ENCODE results near the gene RNF207.
A peak's percentile ranks its signal among the peaks of the same experiment; 100 is the strongest.

RNF207 gene, protein sequence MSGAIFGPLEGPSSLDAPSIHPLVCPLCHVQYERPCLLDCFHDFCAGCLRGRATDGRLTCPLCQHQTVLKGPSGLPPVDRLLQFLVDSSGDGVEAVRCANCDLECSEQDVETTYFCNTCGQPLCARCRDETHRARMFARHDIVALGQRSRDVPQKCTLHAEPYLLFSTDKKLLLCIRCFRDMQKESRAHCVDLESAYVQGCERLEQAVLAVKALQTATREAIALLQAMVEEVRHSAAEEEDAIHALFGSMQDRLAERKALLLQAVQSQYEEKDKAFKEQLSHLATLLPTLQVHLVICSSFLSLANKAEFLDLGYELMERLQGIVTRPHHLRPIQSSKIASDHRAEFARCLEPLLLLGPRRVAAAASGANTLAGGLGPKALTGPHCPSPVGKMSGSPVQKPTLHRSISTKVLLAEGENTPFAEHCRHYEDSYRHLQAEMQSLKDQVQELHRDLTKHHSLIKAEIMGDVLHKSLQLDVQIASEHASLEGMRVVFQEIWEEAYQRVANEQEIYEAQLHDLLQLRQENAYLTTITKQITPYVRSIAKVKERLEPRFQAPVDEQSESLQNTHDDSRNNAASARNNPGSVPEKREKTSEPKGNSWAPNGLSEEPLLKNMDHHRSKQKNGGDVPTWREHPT

DNA sequence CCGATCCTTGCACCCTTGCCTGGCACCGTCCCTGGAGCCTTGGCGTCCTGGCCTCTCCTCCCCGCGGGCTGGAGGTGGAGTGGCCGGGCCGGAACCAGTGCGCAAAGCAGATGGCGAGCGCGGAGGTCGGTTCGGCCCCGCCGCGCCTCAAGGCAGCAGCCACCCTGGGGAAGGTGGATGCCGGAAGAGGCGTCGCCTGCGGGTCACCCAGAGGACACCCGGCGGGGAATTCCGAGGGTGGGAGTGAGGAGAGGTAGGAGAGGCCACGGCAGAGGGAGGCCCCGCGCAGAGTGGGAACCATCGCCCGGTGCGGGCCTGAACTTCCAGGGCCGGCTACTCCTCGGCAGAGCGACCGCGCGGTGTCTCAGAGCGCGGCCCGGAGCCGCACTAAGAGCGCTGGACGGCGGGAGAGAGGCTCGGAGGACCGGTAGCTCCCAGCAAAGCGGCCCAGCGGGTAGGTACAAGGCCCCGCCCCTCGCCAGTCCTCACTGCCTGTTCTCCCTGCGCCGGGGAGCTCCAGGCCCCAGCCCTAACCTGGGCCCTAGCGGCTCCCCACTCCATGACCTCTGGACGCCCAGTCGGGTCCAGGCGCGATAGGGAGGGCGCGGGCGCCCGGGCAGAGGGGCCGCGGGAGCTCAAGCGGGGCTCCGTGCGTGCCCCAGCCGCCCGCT lies at the start of gene RNF207:
Gene RNF207 (plus strand): TSS at position 271 of the 671 bp plus-strand sequence. CDS start 417 bp downstream, outside the sequence.
- DNase-seq = peak; percentile 49 to 69

DNA sequence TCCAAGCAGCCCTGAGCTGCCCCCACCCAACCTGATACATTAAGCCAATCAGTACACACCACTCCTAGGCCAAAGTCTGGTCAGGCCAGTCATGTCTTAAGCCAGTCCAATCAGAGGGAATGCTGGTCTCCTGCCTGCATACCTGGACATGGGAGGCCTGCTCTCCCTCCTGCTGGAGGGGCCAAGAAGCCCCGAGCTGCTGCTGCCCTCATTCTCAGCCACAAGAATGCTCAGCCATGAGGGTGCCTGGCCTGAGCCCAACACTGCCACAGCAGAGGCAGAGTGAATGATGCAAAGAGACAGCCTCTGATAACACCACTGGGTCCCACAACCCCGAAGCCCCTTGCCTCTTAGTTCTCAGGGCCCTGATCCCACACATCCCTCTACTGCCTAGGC lies 48.8 kb upstream of the RNF207 start:
- no peak for DNase-seq

DNA sequence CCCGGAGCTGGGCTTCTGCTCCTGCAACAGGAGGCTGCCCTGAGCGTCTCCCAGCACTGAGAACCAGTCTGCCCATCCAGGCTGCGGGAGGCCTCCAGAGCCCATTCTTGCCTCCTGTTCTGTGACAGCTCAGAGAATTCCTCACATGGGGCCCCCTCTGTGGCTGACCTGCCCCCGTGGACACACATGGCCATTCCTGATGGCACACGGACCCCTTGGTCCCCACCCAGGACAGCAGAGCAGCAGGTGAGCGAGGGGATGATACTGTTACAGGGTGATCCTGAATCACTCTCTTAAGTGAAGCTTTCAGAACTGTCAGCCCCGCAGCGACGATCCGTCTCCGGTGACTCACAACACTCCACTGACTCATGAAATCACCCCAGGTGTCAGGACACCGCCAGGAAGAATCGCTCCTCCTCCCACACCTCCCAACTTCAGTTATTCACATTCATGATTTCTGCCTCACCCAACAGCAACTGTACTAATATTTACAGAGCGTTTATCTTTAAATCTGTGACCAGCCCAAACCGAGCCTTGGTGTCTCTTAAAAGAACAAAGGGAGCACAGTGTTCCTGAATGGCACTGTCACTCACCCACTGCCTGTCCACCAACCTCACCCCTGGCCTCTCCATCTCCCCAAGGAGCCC lies 48.3 kb upstream of the RNF207 start:
- peak in 1 of 2 donors; percentile 15 for DNase-seq

DNA sequence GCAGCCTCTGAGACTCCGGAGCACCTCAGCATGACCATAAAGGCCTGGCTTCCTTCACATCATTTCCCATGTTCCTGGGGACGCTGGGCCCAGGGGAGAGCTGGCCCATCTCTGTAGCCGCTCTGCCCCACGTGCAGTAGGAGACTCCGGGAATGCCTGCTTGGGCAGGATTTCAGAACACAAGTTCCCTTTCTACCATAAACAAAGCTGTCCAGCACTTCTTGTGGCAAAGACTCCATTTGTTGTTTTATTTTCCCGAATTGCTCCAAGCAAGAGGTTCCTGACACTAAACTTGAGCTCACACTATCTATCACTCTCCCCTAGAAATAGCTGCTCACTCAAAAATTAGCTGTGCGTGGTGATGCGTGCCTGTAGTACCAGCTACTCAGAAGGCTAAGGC lies 47.7 kb upstream of the RNF207 start:
- no peak for DNase-seq

DNA sequence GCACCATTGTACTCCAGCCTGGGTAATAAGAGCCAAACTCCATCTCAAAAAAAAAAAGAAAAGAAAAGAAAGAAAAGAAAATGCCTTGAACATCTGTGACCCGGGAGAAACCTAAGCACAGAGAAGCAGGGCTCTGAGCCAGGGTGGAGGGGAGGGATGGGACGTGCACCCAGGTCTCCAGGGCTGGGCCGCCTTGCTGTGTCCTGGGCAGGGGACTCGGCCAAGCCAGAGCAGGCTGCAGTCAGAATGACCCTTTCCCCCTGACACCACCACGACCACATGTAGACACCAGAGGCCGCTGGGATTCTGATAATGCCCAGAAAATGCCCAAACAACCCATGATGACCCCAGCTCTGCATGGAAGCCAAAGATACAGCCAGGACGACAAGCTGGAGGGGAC lies 43.6 kb upstream of the RNF207 start:
- no peak for DNase-seq

DNA sequence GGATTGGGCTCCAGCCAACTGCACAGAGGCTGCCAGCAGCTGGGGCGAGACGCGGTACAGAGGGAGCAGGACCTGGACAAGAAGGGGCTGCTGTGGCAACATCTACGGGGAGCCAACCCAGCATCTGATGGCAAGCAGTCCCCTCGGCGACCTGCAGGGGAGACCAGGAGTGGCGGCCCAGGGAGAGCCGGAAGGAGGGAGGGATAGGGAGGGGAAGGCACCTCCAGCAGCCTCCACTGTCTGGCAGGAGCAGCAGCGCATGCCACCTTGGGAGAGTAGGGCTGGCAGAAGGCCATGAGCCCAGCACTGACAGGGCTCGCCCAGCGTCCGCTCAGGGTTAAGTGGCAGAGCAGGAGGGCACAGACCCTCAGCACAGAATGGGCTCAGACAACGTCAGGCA lies 43.1 kb upstream of the RNF207 start:
- DNase-seq = no peak

DNA sequence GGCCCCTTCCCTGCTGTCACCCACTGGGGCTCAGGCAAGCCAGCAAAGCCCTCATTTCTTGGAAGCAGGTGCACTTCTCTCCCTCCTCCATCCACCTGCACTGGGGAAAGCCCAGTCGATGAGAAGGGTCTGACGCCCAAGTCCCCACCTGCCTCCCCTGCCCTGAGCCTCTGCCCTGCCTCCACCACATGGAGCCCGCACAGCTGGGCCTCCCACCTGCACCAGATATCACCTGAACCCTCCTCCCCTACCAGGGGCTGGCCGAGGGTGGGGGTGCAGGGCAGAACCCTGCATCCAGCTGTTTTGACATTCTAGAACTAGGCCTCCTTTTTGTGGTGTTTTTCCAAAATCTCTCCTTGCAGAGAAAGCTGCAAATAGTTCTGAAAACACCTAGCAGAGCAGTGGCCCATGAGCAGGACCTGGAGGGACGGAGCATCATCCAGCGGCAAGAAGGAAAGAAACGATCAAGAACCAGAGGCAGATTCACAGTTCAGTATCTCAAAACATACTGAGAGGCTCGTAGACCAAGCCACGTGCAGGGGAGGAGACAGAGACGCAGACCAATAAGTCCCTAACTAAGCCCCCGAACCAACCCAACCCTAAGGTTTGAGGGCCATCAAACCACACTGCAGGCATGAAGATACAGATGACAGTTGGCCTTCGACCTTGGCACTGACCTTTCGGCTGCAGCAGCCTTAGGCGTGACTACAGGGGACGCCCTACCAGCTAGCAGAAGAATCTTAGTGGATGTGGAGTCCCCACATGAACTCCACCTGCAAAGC lies 42.5 kb upstream of the RNF207 start:
- DNase-seq = no peak

DNA sequence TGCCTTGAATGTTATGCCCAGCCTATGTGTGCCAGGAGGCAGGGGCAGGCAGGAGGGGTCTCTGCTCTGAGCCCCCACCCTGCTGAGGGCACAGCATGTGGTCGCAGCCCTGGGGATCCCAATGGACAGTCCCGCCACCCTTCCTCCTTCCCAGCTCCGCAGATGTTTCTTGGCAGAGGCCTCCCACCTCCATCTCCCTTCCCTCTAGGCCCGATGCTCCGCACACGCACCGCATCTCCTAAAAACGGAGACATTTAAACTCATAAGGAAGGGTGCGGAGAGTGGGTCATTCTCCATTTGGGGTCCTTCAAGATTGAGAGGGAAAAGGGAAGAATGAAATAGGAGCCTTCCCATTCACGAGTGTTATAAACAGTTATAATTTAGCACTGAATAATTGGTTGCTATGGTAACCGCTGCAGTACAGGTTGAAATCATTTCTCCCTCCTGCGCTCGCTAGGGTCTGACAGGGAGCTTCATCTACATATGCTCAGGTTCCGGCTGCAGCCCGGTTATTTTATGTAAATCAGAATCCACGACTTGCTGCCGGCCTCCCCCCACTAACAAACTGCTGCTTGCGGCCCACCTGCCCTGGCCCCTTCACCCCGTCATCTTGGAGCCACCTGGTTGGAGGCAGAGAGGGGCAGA lies 41.8 kb upstream of the RNF207 start:
- DNase-seq = no peak

DNA sequence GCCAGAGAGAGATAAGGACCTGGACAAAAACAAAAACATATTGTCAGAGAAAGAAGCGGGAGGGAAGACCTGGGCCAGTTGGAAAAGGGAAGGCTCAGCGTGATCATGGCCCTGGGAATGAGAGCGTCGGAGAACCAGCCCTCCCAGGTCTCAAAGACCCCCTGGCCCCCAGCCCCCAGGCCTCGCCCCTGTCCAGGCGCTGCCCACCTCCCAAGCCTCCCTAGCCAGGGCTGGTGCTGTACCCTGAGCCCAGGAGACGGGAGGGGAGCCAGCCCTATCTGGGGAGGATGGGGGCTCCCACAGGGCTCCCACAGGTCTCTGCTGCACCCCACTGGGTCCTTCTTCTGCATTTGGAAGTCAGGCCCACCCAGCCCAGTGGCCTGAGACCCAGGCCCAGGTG lies 40.9 kb upstream of the RNF207 start:
- no peak for DNase-seq

DNA sequence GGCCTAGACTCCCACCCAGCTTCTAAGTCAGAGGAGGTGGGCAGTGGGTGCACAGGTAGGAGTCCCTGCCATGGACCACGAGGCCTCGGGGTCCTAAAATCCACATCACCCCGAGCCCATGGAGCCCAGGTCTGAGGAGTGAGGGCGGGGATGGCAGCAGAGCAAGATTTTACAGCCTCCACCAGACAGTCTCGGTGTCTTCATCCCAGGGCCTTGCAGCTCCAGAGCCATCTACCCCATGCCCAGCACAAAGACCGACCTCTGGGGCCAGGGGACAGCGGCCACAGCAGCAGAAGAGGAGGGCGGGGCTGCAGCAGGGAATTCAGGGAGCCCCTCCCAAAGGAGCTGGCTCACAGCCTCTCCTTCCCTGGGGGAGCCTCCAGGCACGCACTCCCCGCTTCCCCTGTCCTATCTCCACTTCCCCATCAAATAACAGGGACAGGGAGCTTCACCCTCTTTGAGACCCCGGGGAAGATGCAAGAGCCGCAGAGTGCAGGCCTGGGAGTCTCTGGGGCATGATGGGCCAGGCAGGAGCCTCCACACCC lies 40.4 kb upstream of the RNF207 start:
- DNase-seq = no peak

DNA sequence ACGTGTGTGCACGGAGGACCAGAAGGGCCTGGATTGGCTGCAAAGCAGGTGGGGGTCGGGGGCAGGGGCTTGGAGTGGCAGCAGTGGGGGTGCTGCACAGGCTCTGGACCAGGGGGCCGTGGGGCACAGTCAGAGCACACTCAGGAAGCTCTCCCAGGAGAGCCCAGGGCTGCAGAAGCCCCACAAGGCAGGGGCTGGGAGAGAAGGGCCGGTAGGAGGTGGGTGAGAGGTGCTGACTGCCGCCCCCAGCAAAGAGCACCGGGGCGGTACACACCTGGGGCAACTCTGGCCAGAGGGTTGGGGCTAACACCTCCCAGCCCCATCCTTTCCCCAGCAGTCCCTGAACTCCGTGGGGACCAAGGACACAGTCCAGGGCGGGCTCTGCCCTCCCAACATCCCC lies 39.7 kb upstream of the RNF207 start:
- DNase-seq = no peak

DNA sequence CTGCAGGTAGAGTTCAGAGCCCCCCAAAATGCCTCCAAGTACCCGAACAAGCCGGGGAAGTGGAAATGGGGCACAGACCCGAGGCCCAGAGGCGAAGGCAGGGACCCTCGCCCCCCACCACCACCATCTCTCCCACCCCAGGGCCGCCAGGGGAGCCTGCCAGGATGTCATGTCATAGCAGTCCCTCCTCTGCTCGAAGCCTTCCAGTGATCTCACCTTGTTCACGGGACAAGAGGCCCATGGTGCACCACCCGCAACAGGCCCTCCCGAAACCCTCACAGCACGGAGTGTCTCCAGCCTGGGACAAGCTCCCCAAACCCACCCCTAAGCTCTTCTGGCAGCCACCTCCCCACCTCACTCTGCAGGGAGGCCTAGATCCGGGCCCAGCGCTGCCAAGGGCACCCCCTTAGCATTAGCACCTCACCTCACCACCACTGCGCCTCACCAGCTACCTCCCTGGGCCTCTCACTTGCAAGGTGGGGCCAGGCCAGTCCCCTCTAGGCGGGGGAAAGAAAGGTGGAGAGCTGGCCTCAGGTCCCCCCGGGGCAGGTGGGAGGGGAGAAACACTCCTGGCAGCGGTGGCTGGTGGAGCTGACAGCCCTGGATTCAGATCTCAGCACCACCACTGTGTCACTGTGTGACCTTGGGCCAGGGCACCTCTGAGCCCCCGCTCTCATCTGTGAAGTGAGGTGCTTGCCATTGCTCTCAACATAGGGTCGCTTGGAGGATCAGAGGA lies 39.1 kb upstream of the RNF207 start:
- no peak for DNase-seq

DNA sequence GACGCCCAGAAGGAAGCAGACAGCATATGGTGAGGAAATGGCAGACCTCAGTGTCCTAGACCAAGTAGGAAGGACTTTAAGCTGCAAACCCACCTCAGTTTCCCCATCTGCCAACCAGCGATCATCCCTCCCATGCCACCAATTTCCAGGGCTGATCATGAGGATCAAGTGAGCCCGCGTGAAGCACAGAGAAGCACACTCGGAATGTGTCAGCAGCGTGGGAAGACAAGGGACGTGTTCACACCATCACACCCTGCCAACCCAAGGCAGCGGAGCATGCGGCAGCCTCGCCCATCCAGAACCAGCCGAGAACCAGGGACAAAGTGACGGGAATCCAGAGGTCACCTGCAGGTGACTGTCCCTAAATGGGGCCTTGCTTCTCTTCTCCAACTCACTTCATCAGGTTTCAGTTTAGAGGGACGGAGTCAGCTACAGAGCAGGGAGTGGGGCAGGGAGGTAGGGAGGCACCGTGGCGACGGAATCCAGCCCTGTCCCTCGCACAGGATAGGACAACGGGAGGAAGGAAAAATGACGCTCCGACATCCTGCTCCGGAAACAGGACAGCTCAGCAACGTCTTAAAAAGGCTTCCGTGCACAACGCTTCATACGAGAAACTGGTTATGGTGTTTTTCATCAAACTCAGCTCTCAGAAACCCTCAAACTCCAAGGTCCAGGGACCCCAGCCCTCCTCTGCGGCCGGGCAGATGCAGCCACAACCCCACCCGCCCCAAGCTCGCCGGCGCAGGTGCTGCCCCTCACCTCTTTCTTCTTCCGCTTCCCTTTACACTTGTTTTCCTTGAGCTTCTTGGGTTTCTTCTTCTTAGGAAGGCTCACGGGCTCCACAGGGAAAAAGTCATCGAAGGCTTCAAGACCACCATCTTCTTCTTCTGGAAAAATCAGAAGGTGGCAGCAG lies 38.3 kb upstream of the RNF207 start:
- DNase-seq = no peak

DNA sequence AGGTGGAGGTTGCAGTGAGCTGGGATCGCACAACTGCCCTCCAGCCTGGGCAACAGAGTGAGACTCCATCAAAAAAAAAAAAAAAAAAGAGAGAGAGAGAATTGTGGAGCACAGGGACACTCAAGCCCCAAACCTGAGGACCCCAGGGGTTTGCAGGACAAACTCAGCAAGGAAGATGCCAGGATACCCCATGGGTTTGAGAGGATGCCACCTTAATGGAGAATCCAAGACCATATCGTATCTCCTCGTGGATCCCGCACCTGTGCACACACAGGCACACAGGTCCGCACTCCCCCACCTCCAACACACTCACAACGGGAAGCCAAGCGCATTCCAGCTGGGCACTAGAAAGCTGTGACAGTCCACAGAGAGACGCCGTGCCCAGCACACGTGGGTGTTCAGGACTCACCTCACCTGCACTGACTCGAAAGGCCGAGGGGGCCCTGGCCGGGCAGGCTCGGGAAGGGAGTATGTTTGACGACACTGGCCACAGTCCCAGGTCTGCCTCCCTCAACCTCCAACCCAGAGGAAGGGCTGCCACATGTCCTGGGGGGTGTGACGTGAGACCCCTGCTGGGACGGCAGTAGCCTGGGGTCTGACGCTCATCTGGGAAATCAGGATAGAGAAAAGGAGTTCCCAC lies 36.9 kb upstream of the RNF207 start:
- DNase-seq = no peak

DNA sequence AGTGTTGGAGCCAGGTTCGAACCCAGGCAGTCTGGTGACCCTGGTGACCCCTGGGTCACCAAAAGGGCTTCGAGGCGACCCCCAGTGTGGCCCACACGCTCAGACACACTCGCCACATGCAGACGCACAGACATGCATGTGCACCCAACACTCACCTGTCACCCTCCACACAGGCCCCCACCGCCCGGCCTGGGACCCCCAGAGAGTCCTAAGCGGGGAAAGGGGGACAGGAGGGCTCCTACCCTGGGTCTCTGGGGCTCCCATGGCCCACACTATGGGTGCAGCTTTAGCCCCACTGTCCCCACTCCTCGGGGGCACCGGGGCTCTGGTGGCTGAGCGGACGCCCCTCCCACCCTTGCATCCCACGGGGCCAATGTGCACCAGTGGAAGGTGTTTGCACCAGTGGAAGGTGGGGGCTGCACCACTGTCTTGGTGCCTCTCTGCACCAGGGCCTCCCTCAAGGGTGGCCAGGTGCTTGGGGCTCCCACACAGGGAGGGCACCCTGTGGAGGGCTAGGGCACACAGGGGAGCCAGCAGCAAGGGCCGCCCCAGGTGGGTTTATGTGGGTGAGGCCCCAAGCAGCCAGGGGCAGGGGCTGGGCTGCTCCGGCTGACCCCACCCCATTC lies 35.7 kb upstream of the RNF207 start:
- DNase-seq = no peak

DNA sequence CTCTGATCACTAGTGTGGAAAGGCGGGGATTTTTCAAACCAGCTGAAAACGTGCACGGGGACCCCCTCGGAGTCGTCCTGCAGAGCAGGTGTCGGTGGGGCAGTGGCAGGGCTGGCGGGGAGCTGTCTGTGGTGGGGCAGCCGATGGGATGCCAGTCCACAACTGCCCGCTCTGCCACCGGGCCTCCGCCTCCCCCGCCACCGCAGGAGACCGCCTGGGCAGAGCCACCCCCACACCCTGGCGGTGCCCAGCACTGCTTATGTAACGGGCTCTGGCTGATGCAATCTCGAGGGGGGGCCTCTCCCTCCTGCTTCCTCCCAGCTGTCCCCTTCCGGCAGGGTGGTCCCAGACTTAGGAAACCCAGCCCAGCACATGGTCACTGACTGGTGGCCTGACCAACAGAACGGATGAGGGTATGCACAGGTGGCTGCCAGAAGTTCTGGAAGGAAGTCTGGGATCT lies 35.1 kb upstream of the RNF207 start:
- DNase-seq = no peak

DNA sequence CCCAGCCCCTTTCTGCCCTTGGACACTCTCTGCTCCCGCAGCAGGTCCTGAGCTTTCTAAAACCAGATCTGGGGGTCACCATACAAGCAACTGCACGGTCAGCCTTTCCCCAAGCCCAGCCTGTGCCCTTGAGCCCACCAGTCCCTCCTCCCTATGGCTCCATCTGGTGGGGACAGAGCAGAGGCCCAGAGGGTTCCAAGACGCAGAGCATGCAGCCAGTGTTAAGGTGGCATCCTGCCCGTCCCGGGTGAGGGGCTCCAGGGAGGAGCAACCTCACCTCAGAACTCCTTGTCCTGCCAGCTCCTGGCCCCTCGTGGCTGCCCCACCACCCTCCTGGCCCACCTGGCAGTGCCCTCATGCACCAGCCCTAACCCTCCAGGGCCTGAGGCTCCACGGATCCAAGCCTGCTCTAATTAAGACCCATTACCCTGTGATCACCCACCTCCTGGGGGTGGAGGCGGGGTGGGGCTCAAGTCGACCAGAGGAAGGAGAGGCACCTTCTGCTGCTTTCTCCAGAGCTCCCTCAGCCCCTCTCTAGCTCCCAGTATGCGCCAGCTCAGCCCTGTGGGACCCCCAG lies 34.3 kb upstream of the RNF207 start:
- no peak for DNase-seq

DNA sequence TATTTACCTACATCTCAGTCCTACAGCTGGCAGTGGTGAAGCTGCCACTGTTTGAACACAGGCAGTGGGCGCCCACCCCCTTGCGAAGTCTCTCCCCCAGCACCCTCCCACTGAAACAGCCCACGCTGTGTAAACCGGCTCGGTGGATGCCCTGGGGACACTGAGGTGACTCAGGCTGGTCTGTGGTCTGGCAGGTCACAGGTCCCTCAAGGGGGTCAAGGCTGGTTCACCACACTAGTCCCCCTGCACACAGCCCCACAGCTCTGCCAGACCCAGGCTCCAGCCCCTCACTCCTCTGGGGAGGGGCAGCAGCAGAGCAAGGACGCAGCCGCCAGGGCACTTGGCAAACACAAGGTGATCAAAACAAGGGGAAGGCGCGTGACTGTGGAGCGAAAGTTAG lies 33.4 kb upstream of the RNF207 start:
- DNase-seq = no peak
